Hepatocyte (in vitro differentiated cells): ENCODE measurements around the gene WDPCP. TPM values are rescaled to one million over a fixed set of nuclear protein-coding genes. Genes with fewer than 3 reads are reported as not detected.

Experiments
- DNase-seq: peaks from one replicate; pipeline ENCODE4 v3.0.0-alpha.2; 2016; ENCODE audit warnings: low spot score
- H2AFZ ChIP-seq: fragments of 200-600 bp; sonication (generic); 2 replicates; pipeline ENCODE4 v1.6.0; 2016; ENCODE audit warnings: antibody characterized with exemption, mild to moderate bottlenecking
- H3K27ac ChIP-seq: fragments of 200-600 bp; sonication (generic); 2 replicates; pipeline ENCODE4 v1.5.1; 2016; ENCODE audit warnings: mild to moderate bottlenecking
- H3K27me3 ChIP-seq: fragments of 200-600 bp; sonication (generic); 2 replicates; pipeline ENCODE4 v1.6.1; 2016
- H3K36me3 ChIP-seq: fragments of 200-600 bp; sonication (generic); replicated peaks from 2 replicates; pipeline ENCODE4 v1.5.1; 2016; ENCODE audit warnings: low read depth; ENCODE audit not compliant: insufficient read depth
- H3K4me1 ChIP-seq: fragments of 200-600 bp; sonication (generic); 2 replicates; pipeline ENCODE4 v1.5.1; 2016; ENCODE audit warnings: mild to moderate bottlenecking, moderate library complexity; ENCODE audit not compliant: insufficient read depth
- H3K4me2 ChIP-seq: fragments of 200-600 bp; sonication (generic); 2 replicates; pipeline ENCODE4 v1.6.0; 2016
- H3K4me3 ChIP-seq: fragments of 200-600 bp; sonication (generic); 2 replicates; pipeline ENCODE4 v1.5.1; 2016; ENCODE audit warnings: mild to moderate bottlenecking
- H3K79me2 ChIP-seq: fragments of 200-600 bp; sonication (generic); 2 replicates; pipeline ENCODE4 v1.6.0; 2017; ENCODE audit warnings: mild to moderate bottlenecking
- H3K9me2 ChIP-seq: fragments of 200-600 bp; sonication (generic); replicated peaks from 2 replicates; pipeline ENCODE4 v1.6.0; 2017; ENCODE audit warnings: mild to moderate bottlenecking; ENCODE audit not compliant: insufficient read depth
- H3K9me3 ChIP-seq: fragments of 200-600 bp; sonication (generic); 2 replicates; pipeline ENCODE4 v1.5.1; 2016; ENCODE audit warnings: low read depth, mild to moderate bottlenecking
- H4K20me1 ChIP-seq: fragments of 200-600 bp; sonication (generic); 2 replicates; pipeline ENCODE4 v1.6.0; 2016; ENCODE audit warnings: mild to moderate bottlenecking; ENCODE audit not compliant: insufficient read depth, poor library complexity, severe bottlenecking
- CTCF ChIP-seq: fragments of 200-600 bp; sonication (generic); IDR thresholded peaks from 2 replicates; pipeline ENCODE4 v1.5.1; 2016; ENCODE audit warnings: antibody characterized with exemption, mild to moderate bottlenecking; ENCODE audit not compliant: poor library complexity
- EZH2 ChIP-seq: fragments of 200-600 bp; sonication (generic); IDR thresholded peaks from 2 replicates; pipeline ENCODE4 v1.6.1; 2016; ENCODE audit warnings: antibody characterized with exemption, mild to moderate bottlenecking, borderline replicate concordance
- EZH2phosphoT487 ChIP-seq: fragments of 200-600 bp; sonication (generic); IDR thresholded peaks from one replicate; pipeline ENCODE4 v1.6.1; 2018; ENCODE audit warnings: antibody characterized with exemption, mild to moderate bottlenecking, low read depth, moderate library complexity; ENCODE audit not compliant: unreplicated experiment, severe bottlenecking
- WGBS: methylation state at CpG from one replicate; pipeline ENCODE4 v1.1.6; 2016; ENCODE audit warnings: low lambda C conversion rate; ENCODE audit errors: missing lambda C conversion rate; 5-methylcytosine and 5-hydroxymethylcytosine counted together
- polyA plus RNA-seq: library from polyadenylated mRNA; unstranded; fragments of >200 nt; fragmentation: Nextera tagmentation; extraction: Ambion mirVana; gene quantifications from 2 replicates; pipeline ENCODE4 v1.2.1, GENCODE V29; 2016
- total RNA-seq: library from RNA; depleted of rRNA; stranded (reverse); fragments of >200 nt; gene quantifications from 2 replicates; pipeline ENCODE4 v1.2.3, GENCODE V29; 2014

Gene WDPCP
- total and polyA plus RNA-seq, 2 experiments from 2014 or later, result 4.9 to 12.8 TPM

DNA sequence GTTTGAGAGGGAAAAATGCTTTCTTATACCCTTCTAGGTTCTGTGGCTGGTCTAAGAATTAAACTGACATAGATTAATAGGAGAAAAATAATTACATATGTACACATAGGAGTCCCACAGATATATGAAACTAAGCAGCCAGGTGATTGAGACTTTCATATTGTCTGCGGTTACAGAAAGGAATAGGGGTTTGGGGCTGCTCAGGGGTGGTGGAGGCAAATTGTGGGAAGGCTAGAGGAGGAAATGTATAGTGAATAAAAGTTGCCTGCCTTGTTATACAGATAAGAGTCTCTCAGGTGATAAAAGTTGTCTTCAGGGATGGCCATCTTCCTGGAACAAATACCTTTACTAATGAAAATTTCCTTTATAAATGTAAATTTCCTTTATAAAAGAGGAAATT, 29.1 kb upstream of the WDPCP start:
- Histone ChIP-seq H4K20me1 (no peaks in the 10 kb centered on the region), H3K27me3 (no peaks in the 10 kb centered on the region), H3K79me2 (no peaks in the 10 kb centered on the region), H3K4me2 (no peak overlapping the region), H3K4me1 (peaks cover 6% of the 10 kb centered on the region), H3K9me2 (no peaks in the 10 kb centered on the region), H2AFZ (no peak overlapping the region), H3K4me3 (no peak overlapping the region), H3K27ac (no peak overlapping the region), H3K9me3 (no peaks in the 10 kb centered on the region), H3K36me3 (no peaks in the 10 kb centered on the region)
- TF ChIP-seq EZH2 (no peak), CTCF (no peak), EZH2phosphoT487 (no peak)
- DNase-seq, result no peak
- 68% methylated on average over 1 of the region's 1 CpG for WGBS

- no peak overlapping the region for H3K4me3 ChIP-seq
- H2AFZ ChIP-seq, result peak overlapping the region; percentile 2
- DNase-seq, result peak; percentile 52
- H4K20me1 ChIP-seq, result no peaks in the 10 kb centered on the region
- no peaks in the 10 kb centered on the region for H3K9me2 ChIP-seq
- no peaks in the 10 kb centered on the region for H3K9me3 ChIP-seq
- peak overlapping the region; percentile 65 for H3K4me2 ChIP-seq
- peaks cover 6% of the 10 kb centered on the region for H3K4me1 ChIP-seq
- no peaks in the 10 kb centered on the region for H3K36me3 ChIP-seq
- H3K27ac ChIP-seq, result peak overlapping the region; percentile 92
- TF ChIP-seq CTCF (no peak), EZH2 (no peak), EZH2phosphoT487 (no peak)
- no peaks in the 10 kb centered on the region for H3K79me2 ChIP-seq
- 28% methylated on average over 9 of the region's 9 CpGs for WGBS
- H3K27me3 ChIP-seq, result no peaks in the 10 kb centered on the region
These were observed 27.0 kb upstream of the WDPCP start for GRCh38 chr2:63614983-63615945.

DNA sequence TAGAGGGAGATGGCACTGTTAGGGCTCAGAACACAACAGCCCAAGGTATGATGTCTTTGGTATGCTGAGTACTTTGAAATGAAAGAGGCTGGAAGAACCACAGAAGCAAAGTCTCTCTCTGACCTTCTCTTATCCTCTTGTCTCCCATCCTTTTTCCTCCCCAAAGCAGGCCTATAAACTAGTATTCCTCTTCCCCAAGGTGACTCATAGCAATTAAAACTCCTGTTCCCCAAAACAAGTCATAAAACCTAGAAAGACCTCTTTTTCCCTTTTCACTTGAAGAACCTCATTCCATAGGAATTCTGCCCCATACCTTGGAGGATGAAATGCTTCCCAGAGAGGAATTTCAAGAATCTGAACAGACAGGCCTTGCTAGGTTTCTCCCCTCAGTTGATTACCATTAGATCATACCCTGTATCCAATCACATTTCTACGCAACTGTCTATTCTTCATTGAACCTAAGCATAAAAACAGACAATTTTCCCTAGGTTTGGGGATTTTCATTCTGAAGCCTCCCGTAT, 26.2 kb upstream of the WDPCP start:
- Histone ChIP-seq H3K79me2 (no peaks in the 10 kb centered on the region), H2AFZ (peak overlapping the region; percentile 2), H3K4me1 (peaks cover 6% of the 10 kb centered on the region), H3K27ac (peak overlapping the region; percentile 92), H3K9me3 (no peaks in the 10 kb centered on the region), H3K4me3 (no peak overlapping the region), H4K20me1 (no peaks in the 10 kb centered on the region), H3K9me2 (no peaks in the 10 kb centered on the region), H3K36me3 (no peaks in the 10 kb centered on the region), H3K4me2 (peak overlapping the region; percentile 65), H3K27me3 (no peaks in the 10 kb centered on the region)
- peak; percentile 34 for DNase-seq
- 48% methylated on average over 2 of the region's 2 CpGs for WGBS
- TF ChIP-seq EZH2phosphoT487, result no peak
- TF ChIP-seq CTCF, result no peak
- no peak for TF ChIP-seq EZH2
